ENCODE measurements around the gene CBX3. TPM values are rescaled to one million over a fixed set of nuclear protein-coding genes. Genes with fewer than 3 reads are reported as not detected.
A peak's percentile ranks its signal among the peaks of the same experiment; 100 is the strongest.
"Not testable (repeated sequence)": the region's sequence is repeated elsewhere in the genome, so short reads cannot be mapped to it uniquely, and the experiment has no call there.

The CBX3 gene
- total RNA-seq, 1 donor from 2014 or later = 221 TPM

DNA sequence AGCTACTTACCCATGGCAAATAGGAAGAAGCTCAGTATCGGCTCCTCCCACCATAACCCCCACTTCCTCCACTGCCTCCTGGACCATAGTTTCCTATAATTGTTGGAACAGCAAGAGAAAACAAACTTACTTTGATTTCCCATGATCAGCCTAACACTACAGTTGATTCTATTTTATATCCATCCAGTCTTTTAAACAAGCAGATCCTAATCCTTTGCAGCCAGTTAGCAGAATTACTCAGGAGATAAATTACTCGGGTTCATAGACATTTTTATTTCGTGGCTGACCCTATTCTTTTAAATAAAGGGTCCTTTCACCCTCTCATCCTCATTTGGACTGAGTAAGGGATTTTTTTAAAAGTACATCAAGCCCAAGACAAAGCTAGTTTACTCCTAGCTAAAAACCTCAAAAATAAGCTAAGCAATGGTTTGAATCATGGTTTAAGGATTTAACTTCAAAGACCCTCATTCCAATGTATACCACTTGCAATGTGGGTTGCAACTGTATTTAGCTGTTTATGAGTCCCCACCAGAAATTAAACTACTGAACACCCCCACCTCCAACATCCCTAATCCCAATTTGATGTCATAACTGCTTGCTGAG lies 9.0 kb upstream of the CBX3 start:
- Mint-ChIP-seq H3K9me3 (ENCODE audit: low read depth) (no peaks in the 10 kb centered on the region), H3K4me3 (ENCODE audit: low read depth) (no peak overlapping the region), H3K4me1 (ENCODE audit: low read depth) (peaks cover 50% of the 10 kb centered on the region), H3K36me3 (ENCODE audit: insufficient read depth) (peaks cover 73% of the 10 kb centered on the region), H3K27me3 (no peaks in the 10 kb centered on the region), H3K27ac (peak overlapping the region; percentile 93)
- TF ChIP-seq, protein P1, sequence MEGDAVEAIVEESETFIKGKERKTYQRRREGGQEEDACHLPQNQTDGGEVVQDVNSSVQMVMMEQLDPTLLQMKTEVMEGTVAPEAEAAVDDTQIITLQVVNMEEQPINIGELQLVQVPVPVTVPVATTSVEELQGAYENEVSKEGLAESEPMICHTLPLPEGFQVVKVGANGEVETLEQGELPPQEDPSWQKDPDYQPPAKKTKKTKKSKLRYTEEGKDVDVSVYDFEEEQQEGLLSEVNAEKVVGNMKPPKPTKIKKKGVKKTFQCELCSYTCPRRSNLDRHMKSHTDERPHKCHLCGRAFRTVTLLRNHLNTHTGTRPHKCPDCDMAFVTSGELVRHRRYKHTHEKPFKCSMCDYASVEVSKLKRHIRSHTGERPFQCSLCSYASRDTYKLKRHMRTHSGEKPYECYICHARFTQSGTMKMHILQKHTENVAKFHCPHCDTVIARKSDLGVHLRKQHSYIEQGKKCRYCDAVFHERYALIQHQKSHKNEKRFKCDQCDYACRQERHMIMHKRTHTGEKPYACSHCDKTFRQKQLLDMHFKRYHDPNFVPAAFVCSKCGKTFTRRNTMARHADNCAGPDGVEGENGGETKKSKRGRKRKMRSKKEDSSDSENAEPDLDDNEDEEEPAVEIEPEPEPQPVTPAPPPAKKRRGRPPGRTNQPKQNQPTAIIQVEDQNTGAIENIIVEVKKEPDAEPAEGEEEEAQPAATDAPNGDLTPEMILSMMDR (IDR thresholded peaks at IDR 0.05; ENCODE audit: unreplicated experiment) = no peak
- DNase-seq (ENCODE audit: low spot score, unreplicated experiment) = no peak

DNA sequence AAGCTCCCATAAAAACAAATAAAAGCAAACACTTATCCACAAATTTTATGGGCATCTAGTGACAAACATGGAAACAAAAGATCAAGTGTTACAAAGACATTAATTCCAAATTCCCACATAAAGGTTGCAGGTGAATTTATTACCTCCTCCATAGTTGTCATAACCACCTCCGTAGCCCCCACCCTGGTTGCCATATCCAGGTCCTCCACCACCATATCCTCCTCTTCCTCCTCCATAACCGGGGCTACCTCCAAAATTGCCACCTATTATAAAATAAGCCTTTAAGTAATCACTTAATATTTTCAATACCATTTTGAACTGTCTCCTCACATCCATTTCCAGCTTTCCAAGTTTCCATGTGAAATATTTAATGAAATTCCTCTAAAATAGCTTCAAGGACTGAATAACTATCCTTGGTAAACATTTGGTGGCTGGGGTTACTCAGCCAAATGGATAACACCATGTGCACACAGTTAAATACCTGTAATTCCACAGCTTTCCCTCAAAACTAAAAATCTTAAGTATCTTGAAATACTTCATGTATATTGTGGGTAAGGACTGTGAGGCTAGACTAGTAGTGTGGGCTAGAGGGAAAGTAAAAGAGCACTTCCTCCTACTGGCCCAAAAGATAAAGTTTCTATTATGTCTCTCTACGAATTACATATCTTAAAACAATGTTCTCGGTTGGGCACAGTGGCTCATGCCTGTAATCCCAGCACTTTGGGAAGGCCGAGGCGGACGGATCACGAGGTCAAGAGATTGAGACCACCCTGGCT lies 7.9 kb upstream of the CBX3 start:
- H3K4me3 Mint-ChIP-seq (ENCODE audit: low read depth) = peak overlapping the region; percentile 42
- H3K9me3 Mint-ChIP-seq (ENCODE audit: low read depth) = no peaks in the 10 kb centered on the region
- TF ChIP-seq, protein P1 (IDR thresholded peaks at IDR 0.05; ENCODE audit: unreplicated experiment) = no peak
- H3K27me3 Mint-ChIP-seq = no peaks in the 10 kb centered on the region
- H3K4me1 Mint-ChIP-seq (ENCODE audit: low read depth) = peaks cover 52% of the 10 kb centered on the region
- peak overlapping the region; percentile 93 for H3K27ac Mint-ChIP-seq
- no peak for DNase-seq (ENCODE audit: low spot score, unreplicated experiment)
- H3K36me3 Mint-ChIP-seq (ENCODE audit: insufficient read depth) = peaks cover 76% of the 10 kb centered on the region

DNA sequence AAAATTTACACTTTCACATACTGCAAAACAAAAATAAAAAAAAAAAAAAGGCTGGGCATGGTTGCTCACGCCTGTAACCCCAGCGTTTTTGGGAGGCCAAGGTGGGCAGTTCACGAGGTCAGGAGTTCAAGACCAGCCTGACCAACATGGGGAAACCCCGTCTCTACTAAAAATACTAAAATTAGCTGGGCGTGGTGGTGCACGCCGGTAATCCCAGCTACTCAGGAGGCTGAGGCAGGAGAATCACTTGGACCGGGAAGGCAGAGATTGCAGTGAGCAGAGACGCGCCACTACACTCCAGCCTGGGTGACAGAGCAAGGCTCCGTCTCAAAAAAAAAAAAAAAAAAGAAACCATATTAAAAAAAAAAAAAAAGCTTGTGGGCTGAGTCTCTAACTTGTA lies 6.8 kb upstream of the CBX3 start:
- peaks cover 52% of the 10 kb centered on the region for H3K4me1 Mint-ChIP-seq (ENCODE audit: low read depth)
- peaks cover 79% of the 10 kb centered on the region for H3K36me3 Mint-ChIP-seq (ENCODE audit: insufficient read depth)
- not testable (repeated sequence) for DNase-seq (ENCODE audit: low spot score, unreplicated experiment); H3K9me3 Mint-ChIP-seq (ENCODE audit: low read depth); H3K27me3 Mint-ChIP-seq
- peak overlapping the region; percentile 19 for H3K4me3 Mint-ChIP-seq (ENCODE audit: low read depth)
- peak overlapping the region; percentile 93 for H3K27ac Mint-ChIP-seq

DNA sequence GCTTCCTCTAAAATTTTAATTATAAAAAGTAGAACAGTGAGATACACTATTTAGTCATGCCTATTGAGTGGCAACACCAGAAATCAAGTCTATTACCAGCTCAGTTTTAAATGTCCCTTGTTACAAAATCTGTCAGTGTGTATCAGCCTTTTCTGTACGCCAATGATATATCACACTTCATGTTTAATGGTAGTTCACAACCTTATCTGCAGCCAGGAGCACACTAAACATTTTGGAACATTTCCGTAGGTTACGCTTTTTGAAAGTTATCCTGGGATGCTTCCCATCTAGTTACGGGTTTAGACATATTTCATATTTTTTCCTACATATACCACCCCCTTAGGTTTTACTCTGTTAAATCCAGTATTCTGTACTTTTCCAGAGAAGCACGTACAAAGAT lies 6.4 kb upstream of the CBX3 start:
- H3K27me3 Mint-ChIP-seq = no peaks in the 10 kb centered on the region
- no peaks in the 10 kb centered on the region for H3K9me3 Mint-ChIP-seq (ENCODE audit: low read depth)
- no peak for DNase-seq (ENCODE audit: low spot score, unreplicated experiment)
- peaks cover 51% of the 10 kb centered on the region for H3K4me1 Mint-ChIP-seq (ENCODE audit: low read depth)
- H3K27ac Mint-ChIP-seq = peak overlapping the region; percentile 85
- peak overlapping the region; percentile 14 for H3K4me3 Mint-ChIP-seq (ENCODE audit: low read depth)
- peaks cover 79% of the 10 kb centered on the region for H3K36me3 Mint-ChIP-seq (ENCODE audit: insufficient read depth)
- TF ChIP-seq, protein P1 (IDR thresholded peaks at IDR 0.05; ENCODE audit: unreplicated experiment) = no peak

DNA sequence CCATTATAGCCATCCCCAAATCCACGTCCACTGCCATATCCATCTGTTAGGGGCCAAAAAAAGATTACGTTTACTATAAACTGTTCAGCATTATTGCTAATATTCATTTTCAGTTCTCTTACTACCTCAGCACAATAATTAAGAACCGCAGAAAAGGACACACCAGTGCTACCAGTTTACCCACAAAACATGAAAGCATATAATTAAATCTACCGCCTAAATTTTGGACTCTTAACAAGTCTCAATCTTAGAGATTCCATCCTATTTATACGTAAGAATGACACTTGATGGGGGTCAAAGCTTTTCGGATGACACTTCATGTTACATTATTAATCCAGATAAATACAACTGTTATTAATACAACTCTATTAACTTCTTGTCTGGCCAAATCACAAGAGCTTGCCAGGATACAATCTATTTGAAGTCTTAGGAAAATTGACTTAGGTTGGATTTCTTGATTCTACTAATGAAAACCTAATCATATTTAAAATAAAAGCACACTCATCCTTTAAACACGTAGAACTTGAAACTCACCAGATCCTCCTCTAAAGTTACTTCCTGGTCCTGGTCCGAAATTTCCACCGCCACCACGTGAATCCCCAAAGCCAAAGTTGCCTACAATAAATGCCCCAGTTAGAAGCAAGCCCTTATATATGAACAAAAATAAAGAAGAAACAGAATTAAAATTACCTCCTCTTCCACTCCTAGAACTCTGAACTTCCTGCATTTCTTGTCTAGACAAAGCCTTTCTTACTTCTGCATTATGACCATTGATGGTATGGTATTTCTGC lies 5.5 kb upstream of the CBX3 start:
- H3K4me1 Mint-ChIP-seq (ENCODE audit: low read depth) = peaks cover 48% of the 10 kb centered on the region
- H3K27ac Mint-ChIP-seq = peak overlapping the region; percentile 85
- no peaks in the 10 kb centered on the region for H3K9me3 Mint-ChIP-seq (ENCODE audit: low read depth)
- no peaks in the 10 kb centered on the region for H3K27me3 Mint-ChIP-seq
- H3K36me3 Mint-ChIP-seq (ENCODE audit: insufficient read depth) = peaks cover 74% of the 10 kb centered on the region
- H3K4me3 Mint-ChIP-seq (ENCODE audit: low read depth) = peak overlapping the region; percentile 64
- TF ChIP-seq, protein P1 (IDR thresholded peaks at IDR 0.05; ENCODE audit: unreplicated experiment) = no peak
- no peak for DNase-seq (ENCODE audit: low spot score, unreplicated experiment)

Data from progenitor cell of endocrine pancreas (in vitro differentiated cells).